Lung microvascular endothelial cell (primary cell): Measurements from ENCODE around the gene KCNN2. TPM values are rescaled to one million over a fixed set of nuclear protein-coding genes. Genes with fewer than 3 reads are reported as not detected.

Experiments used
- DNase-seq, 2 donors: peaks; one replicate each; pipeline versions ENCODE4 v3.0.0 to v3.0.0-alpha.2; 2010; ENCODE audit warnings: low read depth in 2 of 2
- total RNA-seq: library from RNA; depleted of rRNA; stranded (reverse); fragments of >200 nt; gene quantifications from 2 replicates; pipeline ENCODE4 v1.2.1, GENCODE V29; 2014

Gene KCNN2
- total RNA-seq, 1 donor from 2014 or later = 2.2 TPM

GRCh38 chr5:114362197-114362976, 517 bp downstream of the KCNN2 start:
- peak; percentile 69 to 71 for DNase-seq

DNA sequence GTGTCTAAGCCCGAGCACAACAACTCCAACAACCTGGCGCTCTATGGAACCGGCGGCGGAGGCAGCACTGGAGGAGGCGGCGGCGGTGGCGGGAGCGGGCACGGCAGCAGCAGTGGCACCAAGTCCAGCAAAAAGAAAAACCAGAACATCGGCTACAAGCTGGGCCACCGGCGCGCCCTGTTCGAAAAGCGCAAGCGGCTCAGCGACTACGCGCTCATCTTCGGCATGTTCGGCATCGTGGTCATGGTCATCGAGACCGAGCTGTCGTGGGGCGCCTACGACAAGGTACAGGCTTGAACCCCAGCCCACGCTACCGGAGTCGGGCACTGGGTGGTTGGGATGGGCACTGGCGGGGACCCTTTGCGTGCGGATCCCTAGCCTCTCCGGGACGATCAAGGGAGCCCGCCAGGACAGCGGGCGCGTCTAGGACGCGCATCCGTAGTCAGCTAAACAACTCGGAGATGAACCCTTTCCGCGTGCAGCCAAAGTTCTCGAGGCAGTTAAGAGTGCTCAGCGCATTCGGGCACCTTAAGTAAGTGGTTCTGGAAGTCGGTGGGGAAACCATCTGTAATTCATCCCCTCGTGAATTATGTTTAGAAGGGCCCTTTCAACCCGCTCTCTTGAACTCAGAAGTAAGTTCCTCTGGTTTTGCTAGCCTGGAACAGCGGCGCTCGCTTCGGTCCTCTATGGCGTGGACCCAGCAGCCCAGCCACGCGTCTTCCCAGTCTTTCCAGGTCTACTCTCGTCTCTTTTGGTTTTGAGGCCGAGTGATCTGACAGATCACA, 1.3 kb downstream of the KCNN2 start:
- peak; percentile 23 to 52 for DNase-seq

GRCh38 chr5:114363837-114364236, 2.0 kb downstream of the KCNN2 start:
- peak in 1 of 2 donors; percentile 25 for DNase-seq

DNA sequence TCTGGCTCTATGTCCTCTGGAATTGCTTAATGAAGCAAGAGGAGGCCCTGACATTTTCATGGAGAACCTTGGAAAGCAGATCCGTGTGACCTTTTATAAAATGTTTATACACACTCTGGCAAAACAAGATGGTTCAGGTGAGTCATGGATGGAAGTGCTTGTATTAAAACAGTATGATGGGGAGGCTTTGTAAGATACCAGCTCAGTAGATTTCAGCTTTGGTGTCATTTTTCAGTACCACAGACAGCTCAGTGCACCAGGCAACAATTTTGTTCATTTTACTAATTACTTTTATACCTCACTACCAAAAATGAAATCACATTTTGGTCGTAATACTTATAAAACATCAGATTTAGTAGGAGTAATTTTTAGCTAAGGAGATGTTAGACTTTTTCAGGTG, 5.2 kb downstream of the KCNN2 start:
- DNase-seq = peak; percentile 42 to 51

DNA sequence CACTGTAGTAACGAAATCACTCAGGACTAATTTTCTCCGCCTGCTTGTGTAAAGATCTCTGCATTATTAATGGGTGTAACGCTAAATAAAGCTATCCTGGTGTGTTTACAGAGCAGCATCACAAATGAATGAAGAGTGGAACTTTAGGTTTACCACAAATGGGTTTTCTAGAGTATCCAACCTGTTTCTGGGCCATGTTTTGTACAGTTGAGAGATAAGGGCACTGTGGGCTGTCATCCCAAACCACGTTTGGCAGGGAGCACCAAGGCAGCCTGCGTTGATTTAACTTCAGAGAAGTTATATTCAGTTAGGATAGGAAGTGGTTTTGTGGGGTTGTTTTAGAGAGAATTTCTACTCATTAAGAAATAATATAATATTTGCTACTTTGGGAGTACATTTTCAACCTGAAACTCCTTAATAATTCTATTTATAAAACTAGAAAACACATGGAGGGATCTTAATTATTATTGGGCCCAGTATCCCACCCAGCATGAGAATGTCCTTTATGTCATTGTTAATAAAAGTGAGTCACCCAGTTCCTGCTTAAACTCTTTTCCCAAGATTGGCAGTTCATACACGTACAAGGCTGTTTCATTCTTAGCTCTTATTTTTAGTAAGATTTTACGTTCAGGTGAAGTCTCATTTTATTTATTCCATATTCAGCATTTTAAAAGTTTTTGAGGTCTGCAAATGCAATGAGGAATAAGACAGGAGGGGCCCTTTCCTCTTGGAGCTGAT, 8.0 kb downstream of the KCNN2 start:
- DNase-seq = peak in 1 of 2 donors; percentile 59

DNA sequence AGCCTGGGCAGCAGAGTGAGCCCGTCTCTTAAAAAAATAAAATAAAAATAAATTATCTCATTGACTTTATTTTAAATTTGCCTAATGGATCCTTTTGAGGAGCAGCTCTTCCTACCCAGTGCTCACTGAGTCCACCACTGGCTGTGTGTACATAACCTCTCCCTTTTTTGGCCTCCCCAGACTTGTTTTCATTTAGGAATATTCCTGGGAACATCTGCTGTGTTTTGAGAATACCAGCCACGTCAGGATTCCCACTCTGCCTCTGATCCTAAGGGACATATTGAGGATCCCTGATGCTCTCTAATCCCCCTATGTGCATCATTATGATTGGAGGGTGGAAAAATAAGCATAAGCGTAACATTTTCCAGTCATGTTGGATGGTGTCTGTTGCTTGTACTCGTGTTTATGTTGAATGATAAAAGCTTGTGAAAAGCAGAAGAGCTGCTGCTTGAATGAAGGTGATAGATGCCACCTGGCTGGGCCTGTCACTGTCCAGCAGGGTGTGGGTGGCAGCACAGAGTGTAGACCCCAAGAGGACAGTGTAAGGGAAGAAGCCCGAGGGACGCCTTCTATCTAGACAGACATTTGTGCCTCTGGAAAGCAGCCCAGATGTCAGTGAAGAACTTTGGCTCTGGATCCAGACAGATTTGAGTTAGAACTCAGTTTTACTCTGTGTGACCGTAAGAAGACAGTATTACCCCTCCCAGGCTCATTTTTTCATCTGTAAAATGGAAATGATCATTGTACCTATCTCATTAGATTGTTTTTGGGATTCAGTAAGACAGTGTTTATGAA, 15.4 kb downstream of the KCNN2 start:
- no peak for DNase-seq

GRCh38 chr5:114377946-114378345, 16.1 kb downstream of the KCNN2 start:
- DNase-seq = no peak

- no peak for DNase-seq
Observed at GRCh38 chr5:114380721-114381120, 18.9 kb downstream of the KCNN2 start.

- DNase-seq = no peak
Observed at GRCh38 chr5:114387433-114387832, 25.6 kb downstream of the KCNN2 start.

DNA sequence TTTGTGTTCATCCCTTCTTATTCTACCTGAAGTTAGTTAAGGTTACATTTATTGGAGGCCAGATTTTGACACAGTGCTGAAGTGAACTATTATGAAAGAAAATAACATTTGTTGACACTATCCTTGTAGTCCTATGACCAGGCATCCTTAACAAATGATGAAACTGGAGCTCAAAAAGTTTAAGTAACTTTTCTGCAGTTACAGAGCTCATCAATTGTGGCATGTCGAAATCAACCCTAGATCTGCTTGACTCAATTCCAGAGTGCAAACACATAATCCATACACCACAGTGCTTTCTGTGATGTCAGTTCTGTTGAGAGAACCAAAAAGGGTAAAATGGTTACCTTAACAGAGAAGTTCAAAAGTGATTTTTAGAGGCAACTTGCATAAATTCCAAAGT, 28.6 kb downstream of the KCNN2 start:
- no peak for DNase-seq

- DNase-seq = peak; percentile 66 to 87
Observed at GRCh38 chr5:114391321-114391720, 29.5 kb downstream of the KCNN2 start.

DNA sequence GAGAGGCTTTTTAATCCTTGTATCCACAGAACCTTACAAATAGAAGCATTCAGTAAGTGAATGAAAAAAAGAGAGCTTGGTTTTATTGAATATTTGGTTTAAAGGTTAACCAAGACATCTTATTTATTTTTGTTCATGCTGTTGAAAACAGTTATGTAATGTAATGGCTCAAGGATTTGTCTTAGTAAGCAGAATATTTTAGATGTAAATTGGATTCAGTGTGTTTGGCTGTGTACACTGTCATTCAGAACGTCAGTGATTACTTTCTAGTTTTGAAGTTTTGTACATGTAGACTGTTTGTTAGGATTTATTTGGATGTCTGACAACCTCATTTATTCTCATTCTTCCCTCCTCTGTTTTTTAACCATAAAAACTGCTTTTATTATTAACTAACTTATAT, 31.3 kb downstream of the KCNN2 start:
- no peak for DNase-seq

DNA sequence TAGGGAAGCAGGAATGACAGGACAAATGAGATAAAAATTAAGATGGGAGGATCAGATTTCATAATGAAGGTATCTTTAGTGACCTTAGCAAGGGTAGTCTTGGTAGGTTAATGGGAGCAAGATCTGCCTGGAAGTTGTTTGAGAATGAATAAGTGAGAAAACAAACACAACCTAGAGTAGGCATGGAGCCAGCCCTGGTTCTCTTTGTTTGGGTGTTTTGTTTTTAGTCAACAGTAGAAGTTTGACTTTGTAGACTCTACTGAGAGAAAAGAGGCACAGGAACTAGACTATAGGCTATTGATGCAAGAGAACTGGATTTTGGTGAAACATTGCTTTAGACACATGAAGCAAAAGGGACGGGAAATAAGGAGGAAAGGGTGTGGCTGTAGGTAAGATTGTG, 40.3 kb downstream of the KCNN2 start:
- DNase-seq = no peak

DNA sequence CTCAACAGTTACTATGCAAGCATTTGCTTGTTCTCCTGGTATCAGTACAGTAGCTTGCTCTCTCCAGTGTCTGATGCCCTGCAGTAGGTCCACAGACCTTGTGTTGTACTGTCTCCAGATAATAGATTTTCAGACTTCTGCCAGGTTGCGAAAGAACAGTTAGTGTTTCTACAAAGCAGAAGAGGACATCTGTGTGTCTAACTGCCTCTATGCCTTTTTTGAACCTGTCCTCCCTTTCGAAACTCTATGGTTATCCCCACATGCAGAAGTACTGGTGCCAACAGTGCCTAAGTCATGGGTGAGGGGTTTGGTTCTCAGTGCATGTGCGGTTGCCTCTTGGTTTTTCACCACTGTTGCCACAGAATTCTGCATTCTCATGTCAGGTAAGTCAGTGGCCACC, 45.9 kb downstream of the KCNN2 start:
- no peak for DNase-seq

DNA sequence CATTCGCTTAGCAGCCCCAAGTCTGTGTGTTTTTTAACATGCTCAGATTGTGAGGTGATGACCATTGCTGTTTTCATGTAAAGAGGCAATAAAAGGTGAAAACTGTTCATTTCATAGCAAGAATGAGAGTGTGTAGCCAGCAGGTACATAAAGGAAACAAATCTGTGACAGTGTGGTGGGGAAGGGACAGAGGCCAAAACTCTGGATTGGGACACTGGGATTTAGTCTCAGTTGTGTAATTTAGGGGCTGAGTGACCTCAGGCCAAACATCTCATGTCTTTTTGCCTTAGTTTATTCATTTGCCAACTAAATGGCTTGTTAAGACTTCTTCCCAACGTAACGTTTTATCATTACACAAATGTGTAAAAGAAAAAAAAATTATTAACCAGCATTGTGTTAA, 47.0 kb downstream of the KCNN2 start:
- no peak for DNase-seq

DNA sequence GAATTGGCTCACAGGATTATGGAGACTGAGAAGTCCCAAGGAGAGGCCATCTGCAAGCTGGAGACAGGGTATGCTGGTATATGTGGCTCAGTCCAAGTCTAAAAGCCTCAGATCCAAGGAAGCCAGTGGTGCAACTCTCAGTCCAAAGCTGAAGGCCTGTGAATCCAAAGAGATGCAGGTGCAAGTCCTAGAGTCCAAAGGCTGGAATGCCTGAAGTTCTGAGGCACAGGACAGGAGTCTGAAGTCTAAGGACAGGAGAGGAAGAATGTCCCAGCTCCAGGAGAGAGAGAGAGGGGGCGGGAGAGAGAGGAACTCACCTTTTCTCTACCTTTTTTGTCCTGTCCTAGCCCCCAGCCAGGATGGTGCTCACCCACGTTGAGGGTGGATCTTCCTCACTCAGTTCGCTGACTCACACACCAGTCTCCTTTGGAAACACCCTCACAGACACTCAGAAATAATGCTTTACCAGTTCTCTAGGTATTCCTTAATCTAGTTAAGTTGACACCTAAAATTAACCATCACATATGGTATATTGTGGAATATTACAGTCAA, 49.6 kb downstream of the KCNN2 start:
- no peak for DNase-seq

DNA sequence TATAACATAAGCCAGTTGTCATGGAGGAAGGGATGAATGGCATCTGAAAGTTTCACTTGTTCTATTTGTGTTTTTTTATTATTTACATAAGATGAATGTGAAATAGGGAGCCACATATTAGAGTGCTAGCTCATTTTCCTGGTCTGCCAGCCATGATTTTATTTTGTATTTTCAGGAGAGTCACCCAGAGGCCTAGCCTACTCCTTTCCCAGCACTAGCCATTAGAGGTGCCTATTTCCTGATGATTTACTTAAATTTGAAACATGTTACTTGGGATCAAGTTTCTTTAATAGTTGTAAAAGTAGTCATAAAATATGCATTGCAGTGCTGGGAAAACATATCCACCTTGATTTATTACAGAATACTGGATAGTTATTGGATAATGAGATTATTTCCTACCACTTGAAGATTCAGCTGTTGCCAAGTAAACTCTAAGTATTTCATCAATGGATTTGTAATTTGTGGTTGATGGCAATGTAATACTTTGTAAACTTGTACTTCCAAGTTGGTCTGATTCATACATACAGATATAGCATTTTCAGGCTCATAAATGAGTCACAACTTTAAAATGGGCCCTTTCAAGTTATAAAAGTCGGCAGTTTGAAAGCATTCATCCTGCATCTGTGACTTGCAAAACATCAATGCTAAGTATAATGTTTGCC, 50.8 kb downstream of the KCNN2 start:
- DNase-seq = peak in 1 of 2 donors; percentile 76

GRCh38 chr5:114415760-114416159, 53.9 kb downstream of the KCNN2 start:
- no peak for DNase-seq

DNA sequence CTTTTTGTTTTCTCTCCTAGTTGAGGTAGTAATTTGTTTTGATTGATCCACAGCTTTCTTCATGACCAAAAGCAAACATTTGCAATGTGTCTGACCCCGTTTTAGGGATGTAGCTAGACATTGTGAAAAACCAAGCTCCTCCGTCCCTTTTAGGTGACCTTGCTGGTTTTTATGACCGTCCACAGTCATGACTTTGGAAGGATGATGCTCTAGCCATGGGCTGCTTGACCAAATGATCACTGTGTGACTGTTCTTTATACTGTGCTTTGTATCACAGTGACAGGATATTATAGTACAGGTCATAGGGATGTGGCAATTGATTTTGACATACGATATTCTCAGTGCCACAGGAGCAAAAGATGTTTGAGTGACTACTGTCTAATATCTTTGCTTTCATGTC, 54.4 kb downstream of the KCNN2 start:
- DNase-seq = no peak

GRCh38 chr5:114417519-114417918, 55.6 kb downstream of the KCNN2 start:
- DNase-seq = no peak
